Ramos (cell line): Measurements from ENCODE around the gene RAB6C.
"Not testable (repeated sequence)": the region's sequence is repeated elsewhere in the genome, so short reads cannot be mapped to it uniquely, and the experiment has no call there.

Source experiments
- in situ Hi-C: fragments of 300-500 bp; cut with MboI; formaldehyde crosslinking; loops from one replicate; pipeline ENCODE4 v1.14.3; 2022; ENCODE audit warnings: low sequenced_read_pairs; ENCODE audit not compliant: unreplicated experiment

The RAB6C gene

GRCh38 chr2:129992415-129993006 lies 13.0 kb downstream of the RAB6C start:
- in situ Hi-C loops, result not testable (repeated sequence)

- in situ Hi-C loops, result not testable (repeated sequence)
Observed at GRCh38 chr2:129993151-129993550, 13.7 kb downstream of the RAB6C start.

- in situ Hi-C loops, result not testable (repeated sequence)
Observed at GRCh38 chr2:129996657-129997237, 17.3 kb downstream of the RAB6C start.

- in situ Hi-C loops, result not testable (repeated sequence)
Observed at GRCh38 chr2:129998771-129999170, 19.3 kb downstream of the RAB6C start.

GRCh38 chr2:130005862-130006261 lies 26.4 kb downstream of the RAB6C start:
- in situ Hi-C loops, result not testable (repeated sequence)

GRCh38 chr2:130016701-130017100 lies 37.2 kb downstream of the RAB6C start:
- in situ Hi-C loops, result not testable (repeated sequence)

GRCh38 chr2:130019402-130019801 lies 39.9 kb downstream of the RAB6C start:
- in situ Hi-C loops, result no loop called here

GRCh38 chr2:130020069-130020468 lies 40.6 kb downstream of the RAB6C start:
- in situ Hi-C loops, result not testable (repeated sequence)

GRCh38 chr2:130025931-130026330 lies 46.5 kb downstream of the RAB6C start:
- in situ Hi-C loops, result not testable (repeated sequence)
